IPS DF 4.7 (cell line): ENCODE data around the gene TPM1.
"Not testable (repeated sequence)": the region's sequence is repeated elsewhere in the genome, so short reads cannot be mapped to it uniquely, and the experiment has no call there.

ENCODE experiments used
- DNase-seq: peaks from one replicate; pipeline ENCODE4 v3.0.0-alpha.2; 2013; ENCODE audit warnings: low spot score; ENCODE audit errors: extremely low read depth

TPM1 gene

GRCh38 chr15:63041974-63042876 is at the start of gene TPM1:
Gene TPM1, plus strand, starts transcription at chr15:63042747. Its CDS starts 83 bp downstream, at chr15:63042830.
- no peak for DNase-seq

GRCh38 chr15:62993066-62993465 is 49.5 kb upstream of the TPM1 start:
- DNase-seq = no peak

GRCh38 chr15:62993632-62994031 is 48.9 kb upstream of the TPM1 start:
- not testable (repeated sequence) for DNase-seq

DNA sequence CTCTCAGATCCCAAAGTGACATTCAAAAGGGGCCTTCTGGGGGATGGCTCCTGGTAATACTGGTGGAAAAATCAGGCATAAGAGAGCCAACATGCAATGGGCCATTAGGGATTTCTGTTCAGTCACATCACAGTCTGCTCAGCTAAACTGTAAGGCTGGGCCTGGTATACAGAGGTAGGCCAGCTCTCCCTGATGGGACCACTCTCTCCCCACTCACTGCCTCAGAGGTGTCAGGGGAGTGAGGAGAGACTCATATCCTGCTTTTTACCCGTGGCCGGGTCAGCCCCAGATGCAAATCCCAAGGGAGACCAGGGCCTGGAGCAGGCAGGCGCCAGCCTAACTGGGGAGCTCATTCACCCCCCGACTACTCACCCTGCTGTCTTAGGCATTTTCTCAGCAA is 48.1 kb upstream of the TPM1 start:
- no peak for DNase-seq

- DNase-seq = no peak
These were observed 47.4 kb upstream of the TPM1 start for GRCh38 chr15:62994975-62995681.

DNA sequence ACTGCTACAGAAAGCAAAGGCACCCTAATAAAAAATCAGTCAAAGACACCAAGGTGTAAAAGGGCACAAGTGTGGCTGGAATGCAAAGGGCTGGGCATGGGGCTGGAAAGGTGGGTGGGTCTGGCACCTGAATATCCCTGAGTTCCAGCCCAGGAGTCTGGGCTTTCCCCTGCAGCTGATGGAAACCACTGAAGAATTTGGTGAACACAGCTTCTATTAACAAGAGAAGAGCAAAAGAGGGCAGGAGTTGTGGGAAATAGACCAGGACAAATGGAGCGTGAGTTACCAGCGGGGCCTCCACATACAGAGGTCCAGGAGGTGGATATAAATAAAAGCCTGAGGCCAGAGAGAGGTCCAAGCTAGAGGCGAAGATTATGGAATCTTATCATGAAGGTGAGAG is 45.1 kb upstream of the TPM1 start:
- DNase-seq = no peak

- no peak for DNase-seq
These were observed 44.2 kb upstream of the TPM1 start for GRCh38 chr15:62998262-62998890.

DNA sequence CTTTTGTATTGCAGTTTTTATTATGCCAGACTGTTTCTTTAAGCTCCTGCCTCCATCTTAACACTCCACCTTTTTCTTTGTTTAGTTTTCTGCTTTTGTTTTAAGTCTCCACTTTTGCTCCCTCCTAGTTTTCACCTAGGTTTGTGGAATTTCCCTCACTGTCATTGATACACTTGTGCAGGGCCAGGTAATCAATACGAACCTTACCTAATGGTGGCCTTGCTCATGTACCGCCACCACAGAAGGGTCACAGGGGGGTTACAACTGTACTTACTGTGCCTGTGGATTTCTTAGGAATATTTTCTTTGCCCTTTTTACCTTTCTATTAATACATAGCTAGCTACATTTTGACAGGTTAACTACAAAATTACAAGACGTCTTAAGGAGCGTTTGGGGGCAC is 43.4 kb upstream of the TPM1 start:
- DNase-seq = no peak

- no peak for DNase-seq
These were observed 42.5 kb upstream of the TPM1 start for GRCh38 chr15:62999923-63000561.

DNA sequence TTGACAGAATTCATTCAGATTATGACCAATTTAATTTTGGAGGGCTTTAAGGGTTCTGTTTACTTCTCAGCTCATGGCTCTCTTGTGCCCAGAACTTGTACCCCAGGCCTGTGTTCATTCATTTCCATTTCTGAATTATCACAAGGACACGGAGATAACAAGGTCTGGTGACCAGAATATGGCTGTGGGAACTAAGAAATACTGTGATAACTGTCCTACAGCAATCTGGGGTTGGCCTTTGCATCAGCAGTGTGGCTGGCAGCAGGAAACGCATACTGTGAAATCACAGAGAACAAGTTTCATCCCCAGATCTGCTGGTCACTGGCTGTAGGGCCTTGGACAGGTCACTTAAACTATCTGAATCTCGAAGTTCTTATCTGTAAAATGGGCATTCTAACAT is 41.8 kb upstream of the TPM1 start:
- no peak for DNase-seq

DNA sequence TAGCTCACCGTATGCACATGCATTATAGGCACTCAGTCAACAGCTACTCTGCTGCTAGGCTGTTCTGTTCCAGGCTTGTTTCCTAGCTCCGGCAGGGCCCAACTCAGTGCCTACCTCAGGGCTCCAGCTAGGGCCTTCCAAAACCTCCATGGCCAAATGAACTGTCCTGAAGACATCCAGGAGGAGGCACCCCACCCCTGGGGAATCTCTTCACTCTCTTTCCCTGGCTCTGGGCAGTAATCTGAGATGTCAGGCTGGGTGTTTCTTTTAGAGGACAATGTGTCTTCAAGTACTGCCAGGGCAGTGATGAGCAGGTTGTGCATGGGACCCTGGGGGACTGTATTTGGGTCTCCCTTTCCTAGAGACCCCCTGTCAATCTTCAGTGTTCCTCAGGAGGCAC is 38.3 kb upstream of the TPM1 start:
- no peak for DNase-seq

DNA sequence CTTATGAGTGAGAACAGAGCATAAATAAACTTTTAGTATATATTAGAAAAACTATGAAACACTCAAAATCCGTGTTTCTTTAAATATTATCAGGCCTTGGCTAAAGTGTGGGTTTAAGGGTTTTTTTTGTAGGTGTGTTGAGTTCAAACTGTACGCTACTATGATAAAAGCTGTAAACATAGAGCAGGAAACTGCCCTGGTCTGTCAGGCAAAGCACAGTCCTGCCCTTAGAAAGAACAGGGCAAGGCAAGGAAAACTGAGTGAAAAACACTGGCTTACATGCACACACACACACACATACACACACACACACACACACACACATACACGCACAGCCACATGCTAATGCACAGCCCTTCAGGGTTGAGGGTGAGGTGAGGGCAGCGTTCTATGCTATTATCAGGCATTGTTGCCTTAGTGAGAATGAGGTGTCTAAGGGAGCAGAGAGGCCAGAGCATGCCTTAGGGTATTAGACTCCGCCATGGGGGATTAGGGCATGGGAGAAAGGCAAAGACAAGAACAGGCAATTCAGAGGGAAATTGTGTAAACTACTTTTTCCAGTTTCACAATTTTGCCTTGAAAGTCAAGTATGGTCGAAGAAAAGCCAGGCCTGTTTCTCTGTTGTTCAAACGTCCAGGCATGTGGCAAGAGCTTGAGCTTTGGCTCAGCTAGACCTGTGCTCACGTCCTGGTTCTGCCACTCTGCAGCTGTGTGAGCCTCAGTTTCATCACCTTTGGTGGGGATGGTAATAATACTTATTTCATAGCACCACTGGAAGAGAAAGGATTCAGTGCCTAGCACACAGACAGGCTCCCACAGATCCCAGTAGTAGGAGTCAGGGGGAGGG is 36.3 kb upstream of the TPM1 start:
- DNase-seq = no peak

DNA sequence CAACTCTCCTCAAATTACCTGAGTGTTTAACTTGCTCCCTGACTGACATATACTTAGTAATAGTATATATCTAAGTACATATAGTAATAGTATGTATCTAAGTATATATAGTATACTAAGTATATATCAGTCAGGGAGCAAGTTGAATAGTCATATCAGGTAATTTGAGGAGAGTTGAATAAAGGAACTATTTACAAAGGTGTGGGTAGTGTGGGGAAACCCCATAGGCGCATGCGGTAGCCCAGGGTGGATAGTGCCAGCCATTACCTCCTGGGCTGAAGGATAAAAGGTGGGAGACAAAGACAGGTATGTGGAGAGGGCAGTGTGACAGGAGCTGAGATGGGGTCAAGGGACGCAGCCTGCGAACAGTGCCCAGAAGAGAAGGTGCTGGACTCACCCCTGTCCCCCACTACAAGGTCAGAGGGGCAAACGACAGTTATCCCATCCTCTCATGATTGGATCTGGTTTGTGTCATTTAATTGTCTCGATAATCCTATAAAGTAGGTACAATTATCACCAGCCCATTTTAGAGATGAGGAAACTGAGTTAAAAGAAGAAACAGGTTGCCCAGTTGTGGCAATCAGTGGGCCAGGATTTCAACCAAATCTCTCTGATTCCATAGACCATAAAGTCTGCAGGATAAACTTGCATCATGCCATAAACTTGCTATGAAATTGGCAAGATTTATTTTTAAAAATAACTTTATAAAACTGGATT is 34.1 kb upstream of the TPM1 start:
- no peak for DNase-seq

DNA sequence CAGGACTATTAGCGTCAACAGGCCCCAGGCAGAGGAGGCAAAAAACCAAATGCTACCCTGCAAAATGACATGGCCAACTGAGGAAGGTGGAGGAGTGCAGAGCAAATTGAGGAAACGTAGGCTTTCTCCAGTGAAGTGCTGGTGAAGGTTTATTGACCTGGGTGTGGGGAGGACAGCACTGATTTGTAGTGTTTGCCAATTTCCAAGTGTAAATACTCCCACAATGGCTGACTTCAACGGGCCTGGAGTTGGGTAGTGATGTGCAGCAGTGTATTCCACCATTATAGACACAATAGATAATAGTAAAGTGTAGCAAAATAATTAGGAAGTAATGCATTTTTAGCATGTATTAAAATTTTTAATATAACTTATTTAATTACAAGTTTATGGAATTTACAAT is 32.2 kb upstream of the TPM1 start:
- no peak for DNase-seq

DNA sequence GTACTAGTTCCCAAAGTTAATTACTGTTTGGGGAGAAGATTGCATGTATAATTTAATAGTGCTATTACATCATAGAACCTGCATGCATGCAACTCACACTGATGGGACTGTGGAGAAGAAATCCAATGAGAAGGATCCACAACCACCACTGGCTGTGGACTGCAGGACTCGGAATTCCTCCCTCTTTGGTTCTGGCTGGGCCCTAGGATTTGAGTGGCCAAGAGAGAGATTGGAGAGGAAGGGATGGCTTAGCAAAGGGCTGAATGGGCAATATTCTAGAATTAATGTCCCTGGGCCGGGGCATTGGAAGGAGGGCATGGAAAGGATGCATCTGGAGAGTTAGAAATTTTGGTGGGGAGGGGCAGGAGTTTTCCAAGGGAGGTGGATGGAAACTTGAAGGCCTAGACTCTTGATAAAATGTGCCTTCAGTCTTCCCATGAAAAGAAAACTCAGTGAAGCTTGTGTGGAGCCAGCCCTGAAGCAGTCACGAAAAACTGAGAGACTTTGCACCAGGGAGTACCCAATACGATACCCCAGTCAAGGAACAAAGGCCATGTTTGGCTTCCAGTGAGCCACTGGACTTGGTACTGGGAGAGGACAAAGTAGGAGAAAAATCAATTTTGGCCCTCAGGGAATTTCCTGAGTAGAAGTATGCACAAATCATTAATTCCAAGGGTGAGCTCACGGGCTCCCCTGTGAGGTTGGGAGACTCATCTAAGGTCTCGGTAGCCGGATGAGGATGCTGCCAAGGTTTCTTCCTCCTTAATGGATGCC is 31.4 kb upstream of the TPM1 start:
- DNase-seq = no peak

DNA sequence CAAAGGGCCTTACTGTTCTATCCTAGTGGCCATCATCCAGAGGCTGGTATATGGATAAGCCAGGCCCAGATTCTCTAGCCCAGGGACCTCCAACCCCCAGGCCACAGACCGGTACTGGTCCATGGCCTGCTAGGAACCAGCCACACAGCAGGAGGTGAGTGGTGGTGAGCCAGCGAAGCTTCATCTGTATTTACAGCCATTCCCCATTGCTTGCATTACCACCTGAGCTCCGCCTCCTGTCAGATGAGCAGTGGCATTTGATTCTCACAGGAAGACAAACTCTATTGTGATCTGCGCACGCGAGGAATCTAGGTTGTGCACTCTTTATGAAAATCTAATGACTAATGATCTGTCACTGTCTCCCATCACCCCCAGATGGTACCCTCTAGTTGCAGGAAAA is 30.1 kb upstream of the TPM1 start:
- no peak for DNase-seq

GRCh38 chr15:63013052-63013808 is 29.3 kb upstream of the TPM1 start:
- no peak for DNase-seq

GRCh38 chr15:63014578-63014977 is 28.0 kb upstream of the TPM1 start:
- no peak for DNase-seq

DNA sequence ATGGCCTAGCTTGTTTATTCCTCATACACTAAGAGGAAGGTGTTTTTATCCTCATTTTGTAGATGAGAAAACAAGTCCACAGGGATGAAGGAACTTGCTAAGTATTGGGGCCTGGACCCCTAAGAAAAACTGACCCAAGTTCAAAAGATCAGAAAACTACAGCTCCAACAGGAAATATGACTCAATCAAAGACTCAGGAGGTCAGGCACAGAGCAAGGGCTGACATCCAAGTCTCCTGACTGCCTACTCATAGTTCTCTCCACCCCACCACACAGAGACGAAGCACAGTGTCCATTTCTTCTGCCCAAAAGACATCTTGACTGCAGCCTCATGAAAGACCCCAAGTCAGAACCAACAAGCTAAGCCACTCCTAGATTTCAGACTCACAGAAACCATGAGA is 26.9 kb upstream of the TPM1 start:
- DNase-seq = no peak
